Left forelimb (tissue), 1 donor: ENCODE results near the gene MAPT.

Experiments
- DNase-seq: peaks from one replicate; pipeline ENCODE4 v3.0.0-alpha.2; 2018; ENCODE audit warnings: low spot score

MAPT gene

DNA sequence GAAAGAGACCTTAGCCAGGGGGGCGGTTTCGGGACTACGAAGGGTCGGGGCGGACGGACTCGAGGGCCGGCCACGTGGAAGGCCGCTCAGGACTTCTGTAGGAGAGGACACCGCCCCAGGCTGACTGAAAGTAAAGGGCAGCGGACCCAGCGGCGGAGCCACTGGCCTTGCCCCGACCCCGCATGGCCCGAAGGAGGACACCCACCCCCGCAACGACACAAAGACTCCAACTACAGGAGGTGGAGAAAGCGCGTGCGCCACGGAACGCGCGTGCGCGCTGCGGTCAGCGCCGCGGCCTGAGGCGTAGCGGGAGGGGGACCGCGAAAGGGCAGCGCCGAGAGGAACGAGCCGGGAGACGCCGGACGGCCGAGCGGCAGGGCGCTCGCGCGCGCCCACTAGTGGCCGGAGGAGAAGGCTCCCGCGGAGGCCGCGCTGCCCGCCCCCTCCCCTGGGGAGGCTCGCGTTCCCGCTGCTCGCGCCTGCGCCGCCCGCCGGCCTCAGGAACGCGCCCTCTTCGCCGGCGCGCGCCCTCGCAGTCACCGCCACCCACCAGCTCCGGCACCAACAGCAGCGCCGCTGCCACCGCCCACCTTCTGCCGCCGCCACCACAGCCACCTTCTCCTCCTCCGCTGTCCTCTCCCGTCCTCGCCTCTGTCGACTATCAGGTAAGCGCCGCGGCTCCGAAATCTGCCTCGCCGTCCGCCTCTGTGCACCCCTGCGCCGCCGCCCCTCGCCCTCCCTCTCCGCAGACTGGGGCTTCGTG, at the start of gene MAPT:
Gene MAPT, plus strand, starts transcription at position 533 of the 763 bp plus-strand sequence. CDS start 67,784 bp downstream, outside the sequence.
- peak; percentile 94 for DNase-seq

DNA sequence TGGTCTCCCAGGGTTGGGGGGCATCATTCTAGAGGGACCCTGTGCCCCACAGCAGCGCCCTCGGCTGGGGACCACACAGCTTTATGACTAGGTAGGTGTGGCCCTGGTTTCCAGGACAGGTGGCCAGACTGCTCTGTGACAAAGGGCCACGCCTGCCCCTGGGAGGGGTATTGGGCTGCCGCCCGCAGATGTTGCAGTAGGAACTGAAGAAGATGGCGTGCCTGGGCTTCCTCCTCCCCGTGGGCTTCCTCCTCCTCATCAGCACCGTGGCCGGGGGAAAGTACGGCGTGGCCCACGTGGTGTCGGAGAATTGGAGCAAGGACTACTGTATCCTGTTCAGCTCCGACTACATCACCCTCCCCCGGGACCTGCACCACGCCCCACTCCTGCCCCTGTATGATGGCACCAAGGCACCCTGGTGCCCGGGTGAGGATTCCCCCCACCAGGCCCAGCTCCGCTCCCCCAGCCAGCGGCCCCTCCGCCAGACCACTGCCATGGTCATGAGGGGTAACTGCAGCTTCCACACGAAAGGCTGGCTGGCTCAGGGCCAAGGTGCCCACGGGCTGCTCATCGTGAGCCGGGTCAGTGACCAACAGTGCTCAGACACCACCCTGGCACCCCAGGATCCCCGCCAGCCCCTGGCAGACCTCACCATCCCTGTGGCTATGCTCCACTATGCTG, 49.5 kb upstream of the MAPT start, which contains the start of gene SPPL2C:
Gene SPPL2C, plus strand, starts transcription at position 187 of the 681 bp plus-strand sequence. Its CDS starts 26 bp downstream, at position 213.
- DNase-seq: no peak

DNA sequence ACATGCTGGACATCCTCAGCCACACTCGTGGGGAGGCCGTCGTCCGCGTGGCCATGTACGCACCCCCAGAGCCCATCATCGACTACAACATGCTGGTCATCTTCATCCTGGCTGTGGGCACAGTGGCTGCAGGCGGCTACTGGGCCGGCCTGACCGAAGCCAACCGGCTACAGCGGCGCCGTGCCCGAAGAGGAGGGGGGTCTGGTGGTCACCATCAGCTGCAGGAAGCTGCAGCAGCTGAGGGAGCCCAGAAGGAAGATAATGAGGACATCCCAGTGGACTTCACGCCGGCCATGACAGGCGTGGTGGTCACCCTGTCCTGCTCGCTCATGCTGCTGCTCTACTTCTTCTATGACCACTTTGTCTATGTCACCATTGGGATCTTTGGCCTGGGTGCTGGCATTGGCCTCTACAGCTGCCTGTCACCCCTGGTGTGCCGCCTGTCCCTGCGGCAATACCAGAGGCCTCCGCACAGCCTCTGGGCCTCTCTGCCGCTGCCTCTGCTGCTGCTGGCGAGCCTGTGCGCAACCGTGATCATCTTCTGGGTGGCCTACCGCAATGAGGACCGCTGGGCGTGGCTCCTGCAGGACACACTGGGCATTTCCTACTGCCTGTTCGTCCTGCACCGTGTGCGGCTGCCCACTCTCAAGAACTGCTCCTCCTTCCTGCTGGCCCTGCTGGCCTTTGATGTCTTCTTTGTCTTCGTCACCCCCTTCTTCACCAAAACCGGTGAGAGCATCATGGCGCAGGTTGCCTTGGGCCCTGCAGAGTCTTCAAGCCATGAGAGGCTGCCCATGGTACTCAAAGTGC, 48.8 kb upstream of the MAPT start:
- DNase-seq: no peak

DNA sequence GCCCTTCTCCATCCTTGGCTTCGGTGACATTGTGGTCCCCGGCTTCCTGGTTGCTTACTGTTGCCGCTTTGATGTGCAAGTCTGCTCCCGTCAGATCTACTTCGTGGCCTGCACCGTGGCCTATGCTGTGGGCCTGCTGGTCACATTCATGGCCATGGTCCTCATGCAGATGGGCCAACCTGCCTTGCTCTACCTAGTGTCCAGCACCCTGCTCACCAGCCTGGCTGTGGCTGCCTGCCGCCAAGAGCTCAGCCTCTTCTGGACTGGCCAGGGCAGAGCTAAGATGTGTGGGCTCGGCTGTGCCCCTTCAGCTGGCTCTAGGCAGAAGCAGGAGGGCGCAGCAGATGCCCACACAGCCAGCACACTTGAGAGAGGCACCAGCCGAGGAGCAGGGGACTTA, 48.1 kb upstream of the MAPT start:
- DNase-seq: no peak

DNA sequence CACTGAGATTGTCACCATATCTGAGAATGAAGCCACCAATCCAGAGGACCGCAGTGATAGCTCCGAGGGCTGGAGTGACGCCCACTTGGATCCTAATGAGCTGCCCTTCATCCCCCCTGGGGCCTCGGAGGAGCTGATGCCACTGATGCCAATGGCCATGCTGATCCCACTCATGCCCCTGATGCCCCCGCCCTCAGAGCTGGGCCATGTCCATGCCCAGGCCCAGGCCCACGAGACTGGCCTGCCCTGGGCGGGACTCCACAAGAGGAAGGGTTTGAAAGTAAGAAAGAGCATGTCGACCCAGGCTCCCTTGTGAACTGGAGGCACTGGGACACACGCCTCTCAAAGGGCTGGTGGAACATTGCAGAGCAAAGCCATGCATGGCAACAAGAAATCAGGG, 47.7 kb upstream of the MAPT start:
- DNase-seq: no peak

DNA sequence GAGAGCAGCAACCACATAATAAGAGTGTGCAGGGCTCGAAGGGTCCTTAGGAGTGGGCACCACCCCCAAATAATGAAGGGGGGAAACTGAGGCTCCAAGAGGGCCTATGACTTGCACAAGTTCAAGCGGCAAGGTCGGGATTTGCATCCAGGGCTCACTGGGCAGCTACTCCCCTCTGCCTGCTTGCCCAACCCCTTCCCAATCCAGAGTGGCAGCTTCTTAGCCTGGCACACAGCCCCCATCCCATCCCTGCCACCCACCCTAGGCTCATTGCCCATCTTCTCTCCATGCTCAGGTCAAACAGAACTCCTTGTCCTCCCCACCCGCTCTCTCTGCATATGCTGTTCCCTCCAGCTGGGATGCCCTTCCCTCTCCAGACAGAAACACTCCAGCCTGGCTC, 47.3 kb upstream of the MAPT start:
- DNase-seq: no peak

DNA sequence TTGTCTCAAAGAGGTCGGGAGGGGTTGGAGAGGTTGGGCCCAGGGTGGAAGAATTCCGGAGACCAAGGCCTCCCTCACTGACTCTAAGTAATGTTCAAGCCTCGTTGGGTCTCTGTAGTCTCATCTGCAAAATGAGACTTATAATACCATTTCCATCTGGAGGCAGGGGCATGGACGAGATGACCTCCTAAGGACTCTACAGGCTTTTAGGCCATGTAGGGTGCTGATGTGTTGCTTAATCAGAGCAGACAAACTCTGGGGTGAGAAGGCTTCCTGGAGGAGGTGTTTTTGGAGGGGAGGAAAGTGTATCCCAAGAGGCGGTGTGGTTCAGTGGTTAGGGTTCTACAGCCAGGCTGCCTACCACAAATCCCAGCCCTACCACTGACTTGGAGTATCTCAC, 46.6 kb upstream of the MAPT start:
- DNase-seq: no peak

DNA sequence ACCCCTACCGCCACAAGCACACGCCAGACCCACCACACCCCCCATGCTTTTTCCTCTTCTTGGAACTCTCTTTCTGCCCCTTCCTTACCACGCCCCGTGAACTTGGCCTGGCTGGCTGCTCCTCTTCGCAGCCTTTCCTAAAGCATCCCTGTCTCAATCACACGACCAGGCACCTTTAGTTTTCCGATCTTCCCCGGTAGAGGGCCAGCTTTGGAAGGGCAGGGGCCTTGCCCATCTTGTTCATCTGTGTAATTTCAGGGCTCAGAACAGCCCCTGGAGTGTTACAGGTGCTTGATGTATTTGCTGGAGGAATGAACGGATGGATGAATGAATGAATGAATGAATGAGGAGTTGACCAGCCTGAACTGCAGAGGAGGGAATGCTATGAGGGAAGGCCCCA, 45.9 kb upstream of the MAPT start:
- no peak for DNase-seq

DNA sequence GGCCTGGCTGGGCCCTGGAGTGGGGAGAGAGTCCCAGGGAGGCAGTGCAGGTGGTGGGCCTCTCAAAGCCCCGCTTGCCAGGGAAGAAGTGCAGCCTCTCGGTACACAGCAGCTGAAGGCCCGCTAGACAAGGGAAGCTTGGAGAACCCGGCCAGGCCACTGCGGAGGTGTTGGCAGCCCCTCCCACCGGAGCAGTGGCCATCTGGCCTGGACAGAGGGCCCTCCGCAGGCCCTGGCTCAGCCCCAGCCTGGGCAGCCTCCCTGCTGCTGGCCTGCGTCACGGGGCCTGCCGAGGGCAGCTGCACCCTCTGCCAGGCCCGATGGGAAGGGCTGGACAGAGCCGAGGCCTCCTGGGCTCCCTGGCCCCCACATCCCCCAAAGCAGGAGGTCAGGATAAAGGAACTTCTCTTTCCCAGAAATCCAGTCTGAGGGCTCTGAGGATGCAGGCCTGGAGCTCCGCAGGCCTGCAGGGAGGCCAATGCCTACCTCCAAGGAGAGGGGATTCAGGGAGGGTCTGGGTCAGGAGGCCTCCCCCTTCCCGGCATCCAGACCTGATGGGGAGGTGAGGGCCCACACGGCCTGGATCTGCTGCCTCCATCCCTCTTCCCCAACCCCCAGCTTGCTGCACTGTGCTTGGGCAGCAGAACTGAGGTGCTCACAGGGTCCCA, 45.4 kb upstream of the MAPT start:
- DNase-seq: no peak

DNA sequence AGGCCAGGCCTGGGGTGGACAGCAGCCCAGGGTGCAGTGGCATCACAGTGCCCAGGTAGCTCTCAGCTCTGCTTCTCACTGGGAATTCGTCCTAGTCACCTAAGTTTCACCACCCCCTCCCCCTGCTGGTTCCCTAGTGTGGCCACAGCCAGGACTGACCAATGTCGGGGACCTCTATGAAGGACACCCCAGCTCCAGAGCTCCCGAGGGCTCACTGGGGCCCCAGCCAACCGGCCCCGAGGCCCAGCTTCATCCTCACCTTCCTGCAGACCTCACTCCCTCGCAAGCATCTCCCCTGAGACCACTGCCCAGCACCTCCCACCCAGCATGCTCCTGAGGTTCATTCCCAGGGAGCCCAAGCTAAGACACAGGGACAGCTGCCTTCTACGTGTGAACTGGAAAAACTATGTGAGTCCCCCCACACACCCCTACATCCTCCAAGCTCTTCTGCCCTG, 44.8 kb upstream of the MAPT start:
- no peak for DNase-seq

DNA sequence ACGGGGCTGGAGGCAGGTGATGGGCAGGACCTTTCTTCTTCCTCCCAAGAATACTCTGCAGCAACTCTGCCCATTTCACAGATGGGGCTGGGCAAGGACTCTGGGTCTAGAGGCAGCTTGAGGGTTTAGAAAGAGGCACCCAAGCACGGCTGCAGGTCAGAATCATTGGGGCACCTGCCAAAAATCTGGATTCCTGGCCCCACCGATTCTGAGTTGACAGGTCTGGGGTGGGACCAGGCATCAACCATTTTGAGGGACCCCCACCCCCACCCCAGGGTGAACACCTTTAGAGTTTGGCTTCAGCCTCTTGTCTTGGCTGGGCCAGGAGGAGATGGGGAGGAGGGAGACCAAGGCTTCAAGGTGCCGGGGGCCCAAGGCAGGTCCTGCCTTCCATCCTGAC, 44.3 kb upstream of the MAPT start:
- no peak for DNase-seq

DNA sequence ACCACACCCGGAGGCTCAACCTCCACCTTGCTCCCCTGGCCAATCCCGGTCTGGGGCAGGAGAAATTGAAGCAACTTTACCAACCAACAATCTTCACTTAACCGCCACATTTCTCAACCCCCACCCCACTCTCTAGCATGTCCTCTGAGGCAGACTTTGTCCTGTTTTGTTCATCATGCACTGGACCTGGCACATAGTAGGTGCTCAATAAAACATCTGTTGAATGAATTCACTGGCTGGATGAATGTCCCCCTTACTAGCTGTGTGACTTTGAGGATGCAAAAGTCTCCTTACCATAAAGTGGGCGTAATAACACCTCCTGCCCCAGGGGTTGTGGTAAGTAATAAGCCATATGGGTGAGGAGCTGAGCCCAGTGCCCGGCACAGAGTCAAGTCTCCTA, 43.9 kb upstream of the MAPT start:
- no peak for DNase-seq

DNA sequence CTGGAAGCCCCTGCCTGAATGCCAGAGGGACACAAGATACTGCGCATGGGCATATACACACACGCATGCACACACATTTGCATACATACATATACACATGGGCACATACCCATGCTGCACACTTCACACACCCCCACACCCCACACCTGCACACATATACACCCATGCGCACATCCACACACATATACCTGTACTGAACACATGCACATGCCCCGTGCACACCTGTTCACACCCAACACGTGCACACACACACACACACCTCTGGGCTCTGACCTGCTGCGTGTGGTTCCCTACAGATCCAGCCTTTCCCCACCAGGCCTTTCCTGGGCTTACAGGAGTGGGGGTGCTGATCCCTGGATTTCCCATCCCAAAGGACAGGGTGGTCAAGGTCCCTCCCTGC, 43.3 kb upstream of the MAPT start:
- no peak for DNase-seq

DNA sequence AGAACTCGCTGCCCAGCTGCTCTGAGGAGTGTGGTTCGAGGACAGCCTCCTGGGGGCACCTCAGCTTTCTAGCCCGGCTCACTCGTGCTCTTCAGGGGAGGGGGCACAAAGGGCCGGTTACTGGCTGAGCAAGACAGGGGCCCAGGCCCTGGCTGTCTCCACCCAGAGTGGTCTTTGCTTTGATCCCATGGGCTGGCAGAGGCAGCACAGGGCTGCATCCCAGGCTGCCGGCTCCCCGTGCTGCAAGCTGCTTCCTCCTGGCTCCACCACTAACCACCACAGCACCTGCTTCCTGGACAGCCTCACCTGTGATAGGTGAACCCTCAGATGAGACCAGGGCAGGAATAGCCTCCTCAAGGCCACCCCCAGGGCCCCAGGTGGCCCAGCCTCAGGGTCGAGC, 42.9 kb upstream of the MAPT start:
- DNase-seq: no peak

DNA sequence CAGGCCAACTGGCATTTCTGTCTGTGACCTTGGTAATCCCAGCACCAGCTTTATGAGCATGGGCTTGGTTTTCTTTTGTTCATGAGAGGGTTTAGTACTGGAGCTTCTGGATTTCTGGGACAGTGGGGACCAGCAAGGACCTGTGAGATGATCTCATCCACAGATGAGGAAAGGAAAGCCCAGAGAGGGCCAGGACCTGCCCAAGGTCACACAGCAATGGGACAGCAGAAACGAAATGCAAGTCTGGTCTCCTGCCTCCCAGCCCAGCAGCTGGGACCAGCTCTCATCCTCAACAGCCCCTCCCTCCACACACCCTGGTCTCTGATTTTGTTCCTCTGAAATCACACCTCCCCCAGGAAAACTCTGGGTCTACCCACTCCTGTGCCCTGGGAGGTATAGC, 42.5 kb upstream of the MAPT start:
- no peak for DNase-seq

DNA sequence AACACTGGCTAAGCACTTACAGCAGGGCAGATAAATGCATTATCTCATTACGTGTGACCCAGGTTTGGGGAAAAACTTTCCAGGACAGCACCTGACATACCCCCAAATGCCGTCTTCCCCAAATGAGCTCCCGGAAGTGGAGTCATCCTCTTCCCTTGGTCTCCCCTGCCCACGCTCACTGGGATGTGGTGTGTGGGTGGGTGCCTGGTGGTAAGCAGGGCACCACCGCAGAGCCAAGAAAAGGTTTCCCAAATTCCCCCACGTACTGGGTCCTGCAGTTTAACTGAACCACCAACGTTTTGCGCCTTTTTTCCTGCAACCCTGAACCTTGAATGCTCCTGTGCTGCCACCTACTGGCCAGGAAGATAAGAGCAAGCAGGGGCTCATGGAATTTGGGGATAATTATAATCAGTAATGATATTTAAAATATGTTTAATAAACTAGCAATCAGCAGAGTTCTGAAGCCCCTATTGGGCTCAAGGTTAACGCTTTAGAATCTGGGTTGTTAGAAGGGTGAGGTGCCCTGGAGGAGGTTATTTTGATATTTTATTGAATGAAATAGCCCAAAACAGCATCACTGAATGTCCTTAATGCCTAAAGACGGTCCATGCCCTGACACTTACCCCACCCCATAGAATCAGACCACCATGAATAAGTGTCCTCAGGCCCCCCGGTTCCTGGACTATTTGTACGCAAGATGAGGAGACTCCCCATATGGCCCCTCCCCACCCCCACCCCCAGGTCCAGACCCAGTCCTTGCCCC, 41.6 kb upstream of the MAPT start:
- DNase-seq: no peak

DNA sequence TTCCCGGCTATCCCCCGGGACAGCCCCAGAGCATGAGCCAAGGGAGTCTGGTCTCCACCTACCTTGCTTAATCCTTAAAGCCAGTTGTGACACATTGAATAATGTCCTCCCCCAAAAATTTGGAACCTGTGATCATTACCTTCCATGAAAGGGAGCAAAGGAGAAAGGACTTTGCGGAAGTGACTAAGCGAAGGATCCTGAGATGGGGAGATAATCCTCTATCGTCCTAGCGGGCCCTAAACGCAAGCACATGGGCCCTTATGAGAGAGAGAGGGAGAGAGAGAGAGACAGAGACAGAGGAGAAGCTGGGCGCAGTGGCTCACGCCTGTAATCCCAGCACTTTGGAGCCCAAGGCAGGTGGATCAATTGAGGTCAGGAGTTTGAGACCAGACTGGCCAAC, 40.1 kb upstream of the MAPT start:
- DNase-seq: no peak

DNA sequence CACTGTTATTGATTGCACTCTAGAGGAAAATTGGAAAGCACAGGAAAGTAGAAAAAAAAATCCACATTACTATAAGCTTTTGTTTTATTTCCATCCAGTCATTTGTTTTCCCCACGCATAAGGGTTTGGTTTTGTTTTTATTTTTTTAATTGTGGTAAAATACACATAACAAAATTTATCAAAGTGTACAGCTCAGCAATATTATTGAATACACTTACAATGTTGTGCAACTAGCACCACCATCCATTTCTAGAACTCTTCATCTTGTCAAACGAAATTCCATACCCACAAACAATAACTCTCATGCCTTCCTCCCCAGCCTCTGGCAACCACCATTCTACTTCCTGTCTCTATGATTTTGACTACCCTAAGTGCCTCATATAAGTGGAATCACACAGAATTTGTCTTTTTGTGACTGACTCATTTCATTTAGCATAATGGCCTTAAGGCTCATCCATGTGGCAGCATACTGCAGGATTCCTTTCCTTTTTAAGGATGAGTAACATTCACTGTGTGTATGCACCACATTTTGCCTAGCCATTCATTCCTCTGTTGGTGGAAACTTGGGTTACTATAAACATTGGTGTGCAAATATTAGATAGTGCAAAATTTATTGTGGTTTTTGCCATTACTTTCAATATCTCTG, 38.5 kb upstream of the MAPT start:
- DNase-seq: no peak

DNA sequence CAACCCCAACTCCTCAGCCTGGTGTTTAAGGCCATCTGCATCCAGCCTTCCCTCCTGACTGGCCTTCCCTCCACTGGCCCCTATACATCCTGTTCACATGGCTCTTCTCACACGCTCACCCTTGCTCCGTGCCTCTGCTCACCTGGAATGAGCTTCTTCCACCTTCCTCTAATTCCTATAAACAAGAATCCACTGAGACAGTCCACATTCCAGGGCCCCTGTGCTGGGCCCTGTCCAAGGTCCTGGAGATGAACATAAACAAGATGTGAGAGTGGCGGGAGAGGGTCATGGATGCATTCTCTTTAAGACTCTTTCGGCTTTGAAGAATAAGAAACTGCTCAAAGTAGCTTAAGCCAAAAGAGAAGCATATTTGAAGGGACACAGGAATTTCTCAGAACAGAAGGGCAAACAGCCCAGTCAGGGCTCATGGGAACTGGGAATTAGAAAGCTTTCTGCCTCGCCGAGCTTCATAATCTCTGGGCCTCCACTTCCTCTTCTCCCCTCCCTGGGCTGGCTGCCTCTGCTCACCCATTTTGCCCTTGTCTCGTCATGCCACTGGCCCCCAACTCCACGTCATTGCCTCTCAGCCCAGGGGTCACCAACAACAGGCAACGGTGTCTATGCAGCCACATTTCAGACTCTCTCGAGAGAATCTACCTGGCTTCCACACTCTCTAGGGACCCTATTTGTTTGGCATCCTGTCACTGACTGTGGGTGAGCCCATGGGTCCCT, 36.2 kb upstream of the MAPT start:
- no peak for DNase-seq

DNA sequence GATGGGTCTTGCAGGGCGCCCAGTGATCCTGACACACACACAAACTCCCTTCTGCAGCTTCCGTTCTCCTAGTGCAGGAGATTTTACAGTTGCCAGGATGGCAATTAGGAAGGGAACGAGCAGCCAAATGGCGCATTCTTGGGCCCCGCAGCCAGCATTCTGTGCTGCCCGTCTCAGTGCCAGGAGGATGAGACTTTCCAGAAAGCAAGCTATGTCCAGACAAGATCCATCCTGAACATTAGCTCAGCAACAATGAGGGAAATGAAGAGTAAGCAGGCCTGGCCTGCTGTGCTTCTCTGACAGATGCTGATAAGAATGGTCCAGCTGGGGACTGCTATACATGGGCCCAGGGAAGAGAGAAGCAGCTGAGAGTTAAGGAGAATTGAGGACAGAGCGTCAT, 33.2 kb upstream of the MAPT start:
- no peak for DNase-seq
